HG03196 (cell line): ENCODE measurements around the gene RERG.

Experiments
- ATAC-seq: cut with Tn5 transposase; IDR thresholded peaks from one replicate; pipeline ENCODE4 v1.9.1; 2021; ENCODE audit not compliant: unreplicated experiment

The RERG gene

GRCh38 chr12:15220451-15220850 is 766 bp downstream of the RERG start:
- ATAC-seq, result no peak

GRCh38 chr12:15218794-15219193 is 2.4 kb downstream of the RERG start:
- no peak for ATAC-seq

- ATAC-seq, result no peak
Measured at GRCh38 chr12:15216036-15216889, 5.0 kb downstream of the RERG start.

GRCh38 chr12:15214851-15215601 is 6.2 kb downstream of the RERG start:
- ATAC-seq, result no peak

- ATAC-seq, result no peak
Measured at GRCh38 chr12:15212930-15213329, 8.3 kb downstream of the RERG start.

GRCh38 chr12:15209782-15210181 is 11.4 kb downstream of the RERG start:
- ATAC-seq, result no peak

- no peak for ATAC-seq
Measured at GRCh38 chr12:15208871-15209656, 12.2 kb downstream of the RERG start.

- no peak for ATAC-seq
Measured at GRCh38 chr12:15208140-15208539, 13.1 kb downstream of the RERG start.

- ATAC-seq, result no peak
Measured at GRCh38 chr12:15206831-15207389, 14.3 kb downstream of the RERG start.

- no peak for ATAC-seq
Measured at GRCh38 chr12:15206338-15206737, 14.9 kb downstream of the RERG start.

GRCh38 chr12:15205341-15206010 is 15.7 kb downstream of the RERG start:
- ATAC-seq, result no peak

GRCh38 chr12:15201456-15201855 is 19.8 kb downstream of the RERG start:
- no peak for ATAC-seq

- no peak for ATAC-seq
Measured at GRCh38 chr12:15201056-15201455, 20.2 kb downstream of the RERG start.

- no peak for ATAC-seq
Measured at GRCh38 chr12:15200641-15201040, 20.6 kb downstream of the RERG start.

- no peak for ATAC-seq
Measured at GRCh38 chr12:15199930-15200329, 21.3 kb downstream of the RERG start.

GRCh38 chr12:15196678-15197505 is 24.3 kb downstream of the RERG start:
- ATAC-seq, result no peak

GRCh38 chr12:15196221-15196620 is 25.0 kb downstream of the RERG start:
- no peak for ATAC-seq

- no peak for ATAC-seq
Measured at GRCh38 chr12:15194456-15195368, 26.5 kb downstream of the RERG start.

- ATAC-seq, result no peak
Measured at GRCh38 chr12:15193946-15194345, 27.3 kb downstream of the RERG start.
